Camera-type eye (tissue), 1 donor: Measurements from ENCODE around the gene IMPDH2. TPM values are rescaled to one million over a fixed set of nuclear protein-coding genes. Genes with fewer than 3 reads are reported as not detected.

Source experiments
- total RNA-seq: library from RNA; depleted of rRNA; stranded (reverse); fragments of >200 nt; gene quantifications from one replicate; pipeline ENCODE4 v1.2.3, GENCODE V29; 2014

Gene IMPDH2
- 126 TPM for total RNA-seq

DNA sequence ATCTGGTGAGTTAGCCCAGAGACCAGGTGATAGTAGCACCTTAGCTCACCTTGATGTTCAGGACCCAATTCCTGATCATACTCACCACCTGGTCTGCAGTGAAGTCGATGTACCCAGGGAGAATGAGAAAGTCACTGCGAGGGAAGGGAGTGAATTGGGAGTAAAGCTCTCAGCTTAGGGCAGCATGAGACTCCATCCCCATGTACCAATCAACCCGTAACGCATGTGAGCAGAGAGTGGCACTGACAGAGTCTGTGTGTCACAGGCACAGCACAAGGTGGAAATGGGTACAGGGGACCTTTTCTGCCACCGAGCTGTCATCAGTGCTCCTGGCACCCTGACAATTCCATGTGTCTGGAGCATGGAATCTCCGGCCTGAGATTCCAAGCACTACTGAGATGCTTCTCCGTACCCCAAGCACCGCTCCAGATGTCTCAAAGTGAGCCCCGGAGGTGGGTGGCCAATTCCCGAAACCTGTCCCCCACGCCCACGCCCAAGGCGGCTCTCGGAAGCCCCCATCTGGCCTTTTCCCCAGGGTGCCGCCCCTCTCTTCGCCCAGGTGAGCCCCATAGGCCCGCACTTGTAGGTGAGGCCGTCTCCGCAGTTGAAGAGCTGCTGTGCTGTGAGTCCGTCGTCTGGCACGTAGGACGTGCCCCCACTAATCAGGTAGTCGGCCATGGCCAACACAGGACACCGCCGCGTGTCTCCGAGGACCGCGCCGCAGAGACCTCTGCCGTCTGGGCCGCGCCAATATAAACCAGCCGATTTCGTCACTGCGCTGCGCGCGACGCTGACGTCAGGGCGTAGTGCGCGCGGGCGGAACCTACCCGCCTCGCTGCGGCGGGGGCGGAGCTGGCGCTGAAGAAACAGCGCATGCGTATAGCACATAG lies at the start of gene IMPDH2:
Gene IMPDH2 (minus strand): TSS at position 726 of the 890 bp plus-strand sequence. CDS start 48 bp downstream, at position 678.

DNA sequence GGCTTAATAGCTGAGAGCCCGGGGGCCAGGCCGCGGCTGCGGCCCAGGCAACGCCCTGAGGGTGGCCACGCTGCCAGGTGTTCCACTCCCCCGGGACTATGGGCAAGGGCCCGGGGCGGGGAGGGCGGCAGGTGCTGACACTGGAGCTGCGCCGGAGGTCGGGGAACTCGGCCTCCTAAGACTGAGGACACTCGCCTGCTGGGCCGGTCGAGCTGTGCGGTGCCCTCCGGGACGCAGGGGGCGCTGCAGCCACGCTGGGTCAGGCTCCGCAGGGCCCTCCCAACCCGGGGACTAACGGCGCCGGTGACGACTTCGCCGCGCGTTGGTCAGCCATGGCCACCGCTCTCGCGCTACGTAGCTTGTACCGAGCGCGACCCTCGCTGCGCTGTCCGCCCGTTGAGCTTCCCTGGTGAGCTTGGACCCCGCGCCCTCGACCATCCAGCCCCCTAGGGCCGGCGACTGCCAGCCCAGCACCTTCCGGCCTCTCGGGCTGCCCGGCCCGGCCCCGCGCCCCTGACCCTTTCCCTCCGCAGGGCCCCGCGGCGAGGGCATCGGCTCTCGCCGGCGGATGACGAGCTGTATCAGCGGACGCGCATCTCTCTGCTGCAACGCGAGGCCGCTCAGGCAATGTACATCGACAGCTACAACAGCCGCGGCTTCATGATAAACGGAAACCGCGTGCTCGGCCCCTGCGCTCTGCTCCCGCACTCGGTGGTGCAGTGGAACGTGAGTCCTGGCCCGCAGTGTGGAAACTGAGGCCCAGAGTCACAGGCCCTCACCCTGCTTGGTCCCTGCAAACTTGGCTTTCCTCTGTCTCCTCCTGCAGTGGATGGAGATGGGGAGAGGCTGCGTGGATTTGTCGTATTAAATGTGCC lies 7.1 kb downstream of the IMPDH2 start, which contains the start of gene NDUFAF3:
Gene NDUFAF3 (plus strand): TSS at position 309 of the 875 bp plus-strand sequence. CDS start 24 bp downstream, at position 333.

DNA sequence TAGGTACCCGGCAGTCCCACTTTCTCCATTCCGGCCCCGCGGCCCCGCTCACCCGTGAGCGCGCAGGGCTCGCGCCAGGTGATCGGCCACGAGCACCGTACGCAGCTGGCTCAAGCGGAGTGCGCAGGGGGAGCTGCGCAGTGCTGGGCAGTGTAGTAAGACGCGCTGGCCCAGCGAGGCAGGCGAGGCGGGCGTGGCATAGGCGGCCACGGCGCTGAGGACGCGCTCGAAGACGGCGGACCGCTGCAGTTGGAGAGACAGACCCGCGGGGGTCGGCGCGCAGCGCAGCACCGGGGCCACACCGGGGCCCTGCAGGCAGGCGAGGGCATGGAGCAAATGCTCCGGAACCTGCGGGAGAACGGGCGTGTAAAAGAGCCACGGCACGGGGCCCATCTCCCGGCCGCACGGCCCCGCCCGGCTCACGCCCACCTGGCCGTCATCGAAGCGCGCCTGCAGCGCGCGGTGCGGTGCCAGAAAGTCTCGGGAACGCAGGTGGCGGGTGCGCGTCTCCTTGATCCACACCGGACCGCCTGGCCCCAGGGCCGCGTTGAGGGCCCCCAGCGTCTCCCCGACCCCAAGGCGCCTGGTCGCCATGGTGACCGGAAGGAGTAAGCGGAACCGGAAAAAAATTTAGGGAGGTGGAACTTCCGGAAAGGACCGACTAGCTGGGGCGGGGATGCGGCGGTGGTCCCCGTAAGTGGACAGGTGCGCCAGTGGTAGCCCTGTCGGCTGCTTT lies 11.1 kb downstream of the IMPDH2 start, which contains the start of gene DALRD3:
Gene DALRD3 (minus strand): TSS at position 610 of the 736 bp plus-strand sequence. CDS start 16 bp downstream, at position 594.

DNA sequence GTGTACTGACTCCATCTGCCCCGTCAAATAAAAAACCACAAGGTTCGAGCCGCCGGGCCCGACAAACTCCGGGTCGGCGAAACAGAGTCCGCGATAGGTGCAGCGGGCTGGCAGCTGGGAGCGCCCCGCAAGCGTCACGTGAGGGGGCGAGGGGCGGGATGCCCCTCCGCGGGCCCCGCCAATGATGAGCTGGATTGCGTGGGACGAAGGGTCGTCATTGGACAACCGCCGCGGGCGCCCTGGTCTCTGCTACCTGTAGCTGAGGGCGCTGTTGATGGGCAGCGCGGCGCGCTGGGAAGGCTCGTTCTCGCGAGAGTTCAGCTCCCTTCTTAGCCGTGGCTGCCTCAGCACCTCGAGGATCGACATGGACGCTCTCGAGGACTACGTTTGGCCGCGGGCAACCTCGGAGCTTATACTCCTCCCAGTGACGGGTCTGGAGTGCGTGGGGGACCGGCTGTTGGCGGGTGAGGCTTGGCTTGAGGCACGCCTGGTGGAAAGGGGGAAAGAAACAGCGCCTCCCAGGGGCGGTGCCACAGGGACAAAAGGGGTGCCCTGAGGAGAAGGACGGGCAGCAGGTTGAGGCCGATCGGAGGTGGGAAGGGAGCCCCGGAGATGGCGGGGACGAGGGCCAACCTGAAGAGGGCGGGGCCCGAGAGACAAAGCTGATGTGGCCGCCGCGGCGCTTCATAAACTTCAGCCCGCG lies 22.0 kb downstream of the IMPDH2 start, which contains the start of gene WDR6:
Gene WDR6 (plus strand): TSS at position 324 of the 703 bp plus-strand sequence. CDS start 41 bp downstream, at position 365.

DNA sequence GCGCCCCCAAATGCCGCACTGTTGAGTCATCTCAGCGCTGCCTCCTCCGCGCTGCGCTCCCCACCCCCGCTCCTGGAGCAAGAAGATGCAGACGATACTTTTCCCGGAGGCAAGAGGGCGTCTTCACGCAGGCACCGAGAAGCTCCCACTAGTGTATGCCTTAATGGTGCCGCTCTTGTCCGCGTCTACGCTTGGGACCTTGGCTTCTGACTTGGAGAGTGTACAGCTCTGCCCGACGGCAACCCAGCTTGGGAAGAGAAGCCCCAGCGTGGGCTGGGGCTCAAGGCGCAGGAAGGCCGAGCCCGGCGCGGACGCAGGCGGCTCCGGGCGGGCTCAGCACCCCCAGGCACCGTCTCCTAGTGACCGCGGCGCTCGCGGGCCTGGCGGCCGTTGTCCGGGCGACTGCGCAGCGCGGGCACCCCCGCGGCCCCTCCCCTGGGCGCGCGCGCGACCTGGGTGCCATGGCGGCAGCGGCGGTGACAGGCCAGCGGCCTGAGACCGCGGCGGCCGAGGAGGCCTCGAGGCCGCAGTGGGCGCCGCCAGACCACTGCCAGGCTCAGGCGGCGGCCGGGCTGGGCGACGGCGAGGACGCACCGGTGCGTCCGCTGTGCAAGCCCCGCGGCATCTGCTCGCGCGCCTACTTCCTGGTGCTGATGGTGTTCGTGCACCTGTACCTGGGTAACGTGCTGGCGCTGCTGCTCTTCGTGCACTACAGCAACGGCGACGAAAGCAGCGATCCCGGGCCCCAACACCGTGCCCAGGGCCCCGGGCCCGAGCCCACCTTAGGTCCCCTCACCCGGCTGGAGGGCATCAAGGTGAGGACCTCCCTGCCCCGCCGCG lies 39.2 kb downstream of the IMPDH2 start, which contains the start of gene P4HTM:
Gene P4HTM (plus strand): TSS at position 446 of the 840 bp plus-strand sequence. CDS start 16 bp downstream, at position 462.

Other genes starting within 250 kb of the IMPDH2 start
- 45.2 TPM for gene PRKAR2A, start 181.5 kb downstream of the IMPDH2 start, total RNA-seq
- gene SLC25A20, start 130.5 kb downstream of the IMPDH2 start, total RNA-seq = 9.9 TPM
- gene ARIH2, start 110.6 kb downstream of the IMPDH2 start, total RNA-seq = 109 TPM
- 61.0 TPM for gene P4HTM, start 39.2 kb downstream of the IMPDH2 start, total RNA-seq
- gene WDR6, start 22.0 kb downstream of the IMPDH2 start, total RNA-seq = 154 TPM
- 42.4 TPM for gene DALRD3, start 10.8 kb downstream of the IMPDH2 start, total RNA-seq
- 51.6 TPM for gene NDUFAF3, start 7.3 kb downstream of the IMPDH2 start, total RNA-seq
- gene QRICH1, start 64.7 kb upstream of the IMPDH2 start, total RNA-seq = 102 TPM
- 268 TPM for gene QARS1, start 75.4 kb upstream of the IMPDH2 start, total RNA-seq
- 81.2 TPM for gene USP19, start 91.4 kb upstream of the IMPDH2 start, total RNA-seq
- 450 TPM for gene LAMB2, start 103.7 kb upstream of the IMPDH2 start, total RNA-seq
- gene CCDC71, start 136.9 kb upstream of the IMPDH2 start, total RNA-seq = 29.8 TPM
- 49.9 TPM for gene KLHDC8B, start 142.2 kb upstream of the IMPDH2 start, total RNA-seq
- 7.5 TPM for gene C3orf62, start 247.8 kb upstream of the IMPDH2 start, total RNA-seq